CD4-positive, alpha-beta T cell treated with Interleukin-21 for 1 hour (primary cell): ENCODE results near the gene EHD4.

Experiments used
- DNase-seq: peaks from one replicate; pipeline ENCODE4 v3.0.0-alpha.2; 2020

EHD4 gene

DNA sequence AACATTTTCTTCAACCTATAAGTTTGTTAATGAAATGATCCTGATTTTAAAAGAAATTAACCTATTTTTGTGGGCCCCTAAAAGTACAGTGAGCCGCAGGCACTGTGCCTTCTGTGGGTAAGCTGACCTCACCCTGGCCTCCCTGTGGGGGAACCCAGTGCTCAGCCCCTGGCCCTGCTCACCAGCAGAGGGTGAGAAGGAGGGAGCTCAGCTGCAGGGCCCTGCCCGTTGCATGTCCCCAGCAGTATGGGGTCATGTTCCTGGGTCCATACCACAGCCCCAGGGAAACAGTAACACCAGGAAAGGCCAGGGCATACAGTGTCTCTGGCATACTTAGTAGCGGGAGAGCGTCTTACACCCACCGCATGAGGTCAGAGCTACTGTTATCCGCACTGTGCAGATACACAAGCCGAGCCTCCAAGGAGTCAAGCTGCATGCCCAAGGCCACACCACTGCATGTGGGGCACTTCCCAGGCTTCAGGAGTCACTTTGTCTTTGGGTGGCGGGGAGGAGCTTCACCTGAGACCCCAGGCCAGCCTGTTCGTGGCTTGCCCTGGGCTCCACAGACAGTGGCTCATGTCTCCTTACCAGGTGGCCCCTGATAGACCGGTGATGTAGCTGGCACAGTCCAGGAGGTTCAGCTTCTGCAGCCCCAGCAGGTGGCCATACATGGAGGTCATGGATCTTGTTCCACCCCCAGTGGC is 22.6 kb upstream of the EHD4 start:
- DNase-seq = no peak

DNA sequence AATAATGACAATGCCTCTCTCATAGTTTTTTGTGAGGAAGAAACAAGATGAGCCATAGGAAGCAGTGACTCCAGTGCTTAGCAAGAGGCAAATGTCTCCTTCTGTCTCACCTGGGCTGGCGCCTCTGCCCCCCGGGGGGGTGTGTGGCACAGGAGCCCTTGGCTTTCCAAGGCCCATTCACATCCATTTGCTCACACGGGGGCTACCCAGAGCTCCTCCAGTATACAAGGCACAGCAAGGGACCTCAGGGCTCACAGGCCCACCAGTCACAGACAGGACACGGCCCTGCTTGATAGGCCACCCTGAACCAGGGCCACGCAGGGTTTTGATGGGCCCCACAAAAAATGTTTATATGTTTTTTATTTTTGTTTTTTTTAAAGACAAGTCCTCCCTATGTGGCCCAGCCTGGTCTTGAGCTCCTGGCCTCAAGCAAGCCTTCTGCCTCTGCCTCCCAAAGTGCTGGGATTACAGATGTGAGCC is 21.9 kb upstream of the EHD4 start:
- DNase-seq = no peak

DNA sequence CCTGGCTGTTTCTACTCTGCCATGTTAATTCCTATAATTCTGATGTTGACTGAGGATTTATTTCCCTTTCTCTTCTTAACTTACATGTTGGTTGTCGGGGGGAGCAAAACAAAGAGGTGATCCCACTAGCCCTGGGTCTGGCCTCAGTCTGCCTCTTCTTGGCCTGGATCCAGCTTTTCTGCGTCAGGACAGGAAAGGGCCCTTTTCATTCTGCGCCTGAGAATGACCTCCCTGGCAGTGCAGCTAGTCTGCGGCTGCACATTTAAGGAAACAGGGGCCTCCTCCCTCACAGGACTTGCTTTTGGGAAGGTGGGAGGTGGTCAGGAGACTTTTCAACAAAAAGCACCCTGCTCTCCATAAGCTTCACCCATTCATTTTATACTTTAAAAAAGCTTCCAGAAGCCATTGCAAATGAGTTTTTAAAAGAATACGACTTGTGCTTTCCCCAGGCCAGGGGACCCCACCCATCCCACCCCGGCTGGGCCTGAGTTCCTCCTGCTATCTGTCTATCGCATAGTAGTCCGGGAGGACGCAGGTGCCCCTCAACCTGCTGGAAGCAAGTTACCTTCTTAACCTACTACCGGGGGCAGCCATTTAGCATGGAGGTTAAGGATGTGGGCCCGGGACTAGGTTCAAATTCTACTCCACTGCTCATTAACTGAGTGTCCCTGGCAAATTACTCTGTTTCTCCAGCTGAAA is 21.3 kb upstream of the EHD4 start:
- no peak for DNase-seq

DNA sequence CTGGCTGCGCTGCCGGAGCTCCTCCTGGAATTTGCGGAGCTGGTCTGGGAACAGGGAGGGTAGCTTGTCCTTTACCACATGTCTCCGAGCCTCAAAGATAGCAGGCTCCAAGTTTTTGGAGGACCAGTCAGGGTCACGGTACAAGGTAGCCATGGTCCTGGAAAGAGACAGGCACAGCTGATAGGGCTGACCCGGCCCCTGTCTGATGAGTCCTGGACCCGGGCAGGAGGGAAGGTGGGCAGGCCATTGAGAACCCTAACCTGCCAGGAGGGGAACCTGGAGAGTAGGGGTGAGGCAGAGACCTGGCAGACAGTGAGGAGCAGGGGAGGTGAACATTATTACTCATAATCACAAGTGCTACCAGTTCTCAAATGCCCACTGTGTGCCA is 20.4 kb upstream of the EHD4 start:
- no peak for DNase-seq

DNA sequence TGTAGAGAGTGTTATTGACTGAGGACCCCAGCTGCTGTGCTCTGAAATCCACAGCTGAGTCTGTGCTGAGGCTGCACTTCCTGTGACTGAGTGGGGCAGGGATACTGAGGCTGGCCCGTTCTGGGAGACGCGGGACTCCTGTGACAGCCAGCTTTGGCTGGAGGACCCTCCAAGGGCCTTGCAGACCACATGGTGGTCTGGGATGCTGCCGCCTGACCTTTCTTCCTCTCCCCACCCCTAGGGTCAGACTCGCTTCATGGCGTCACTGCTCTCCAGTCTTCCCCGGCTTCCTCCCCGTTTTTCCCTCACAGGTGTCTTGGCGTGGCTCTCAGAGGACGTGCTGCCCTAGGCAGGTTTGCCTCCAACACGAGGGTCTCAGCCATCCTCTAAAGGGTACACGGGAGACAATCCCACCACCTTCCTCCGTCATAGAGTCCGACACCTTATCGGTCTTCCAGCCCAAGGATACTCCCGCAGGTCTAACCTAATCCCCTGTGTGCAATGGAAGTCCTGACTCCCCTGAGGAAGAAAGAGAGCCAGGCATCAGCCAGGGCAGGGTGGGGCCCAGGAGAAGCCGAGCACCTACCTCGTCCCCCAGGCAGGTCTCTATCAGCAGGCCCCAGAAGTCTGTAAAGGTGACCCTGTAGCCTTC is 19.9 kb upstream of the EHD4 start:
- no peak for DNase-seq

DNA sequence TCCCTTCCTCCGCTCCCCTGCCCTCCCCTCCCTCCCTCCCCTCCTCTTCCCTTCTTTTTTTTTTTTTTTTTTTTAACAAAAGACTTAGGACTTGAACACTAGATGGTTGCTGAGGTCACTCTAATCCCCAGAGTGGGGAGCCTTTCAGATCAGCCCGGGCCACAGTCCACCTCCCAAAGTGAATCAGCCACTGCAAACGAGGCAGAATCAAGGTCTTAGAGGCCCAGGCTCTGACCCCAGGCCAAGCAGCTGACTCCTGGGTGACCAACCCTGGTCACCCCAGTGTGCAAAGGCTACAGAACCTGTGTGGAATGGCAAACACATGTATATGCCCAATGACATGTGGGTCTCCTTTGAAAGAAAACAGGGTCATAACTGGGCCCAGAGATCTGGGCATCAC is 18.3 kb upstream of the EHD4 start:
- DNase-seq = no peak

DNA sequence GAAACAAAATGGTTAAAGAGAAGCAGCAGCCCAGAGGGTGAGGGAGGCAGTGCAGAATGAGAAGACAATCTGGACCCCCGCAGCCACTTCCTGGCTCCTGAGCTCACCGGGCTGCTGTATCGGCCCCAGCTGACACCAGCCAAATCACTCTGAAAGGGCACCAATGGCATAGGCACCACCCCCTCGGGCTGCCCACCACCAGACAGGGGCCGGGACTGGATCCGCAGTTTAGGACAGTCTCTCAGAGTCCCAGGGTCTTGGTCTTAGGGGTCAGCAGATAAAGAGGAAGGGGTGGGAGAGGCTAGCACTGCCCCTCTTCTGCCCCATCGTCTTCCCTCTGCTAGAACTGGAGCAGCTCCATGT is 17.9 kb upstream of the EHD4 start:
- no peak for DNase-seq

DNA sequence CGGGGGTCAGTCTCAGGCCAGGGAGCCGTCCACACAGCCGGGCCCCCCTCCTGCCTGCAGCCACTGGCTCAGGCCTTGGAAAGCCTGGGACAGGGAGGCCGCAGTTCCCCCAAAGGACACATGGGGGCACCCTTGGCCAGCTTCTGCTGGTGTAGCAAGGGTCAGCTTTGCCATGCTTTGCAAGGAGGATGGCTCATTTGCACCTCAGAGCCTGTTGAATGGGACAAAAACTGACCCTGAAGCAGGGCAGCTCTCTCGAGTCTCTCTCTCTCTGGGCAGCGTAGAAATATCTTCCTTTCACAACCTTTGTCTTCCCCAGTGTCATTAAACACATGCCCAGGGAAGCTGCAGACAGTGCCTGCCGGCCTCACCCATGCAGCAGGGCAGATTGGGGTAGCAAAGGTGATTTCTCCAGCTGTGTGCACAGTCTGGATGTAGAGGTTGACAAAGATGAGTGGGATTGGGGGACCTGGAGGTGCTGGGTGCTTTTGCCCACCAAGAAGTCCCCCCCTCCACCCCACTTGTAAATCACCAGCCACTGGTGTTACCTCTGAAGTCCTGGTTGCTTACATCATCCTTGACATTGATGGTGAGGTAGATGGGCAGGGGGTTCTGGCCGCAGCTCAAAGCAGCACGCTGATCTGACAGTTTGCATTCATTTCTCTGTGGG is 17.4 kb upstream of the EHD4 start:
- peak; percentile 78 for DNase-seq

DNA sequence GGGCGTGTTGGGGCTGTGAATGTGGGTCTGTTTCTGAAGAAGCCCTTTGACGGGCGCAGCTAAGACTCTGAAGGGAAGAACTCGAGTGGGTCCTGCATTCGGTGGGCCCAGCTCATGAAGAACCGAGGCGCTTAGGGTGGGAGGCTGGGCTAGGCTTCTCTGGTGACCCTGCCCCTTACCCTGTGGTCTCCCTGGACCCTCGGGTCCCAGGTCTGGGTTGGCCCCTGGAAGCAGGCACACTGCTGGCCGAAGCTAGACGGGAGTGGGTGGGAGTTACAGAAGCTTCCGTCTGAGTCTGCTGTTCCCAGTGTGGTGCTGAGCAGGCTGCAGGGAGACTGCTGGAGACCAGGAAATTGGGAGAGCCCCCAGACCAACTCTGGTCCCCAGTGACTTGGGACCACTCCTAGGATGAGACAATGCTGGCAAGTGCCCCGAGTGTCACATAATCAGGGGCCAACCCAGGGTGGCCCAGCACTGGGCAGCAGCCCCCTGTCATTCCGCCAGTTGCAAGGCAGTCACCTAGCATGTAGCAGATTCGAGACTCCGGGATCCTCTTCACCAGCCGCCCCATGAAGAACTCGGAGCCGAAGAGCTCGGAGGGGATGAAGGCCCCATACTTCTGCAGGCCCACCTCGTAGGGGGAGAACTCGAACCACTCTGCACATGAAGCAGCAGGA is 16.7 kb upstream of the EHD4 start:
- no peak for DNase-seq

DNA sequence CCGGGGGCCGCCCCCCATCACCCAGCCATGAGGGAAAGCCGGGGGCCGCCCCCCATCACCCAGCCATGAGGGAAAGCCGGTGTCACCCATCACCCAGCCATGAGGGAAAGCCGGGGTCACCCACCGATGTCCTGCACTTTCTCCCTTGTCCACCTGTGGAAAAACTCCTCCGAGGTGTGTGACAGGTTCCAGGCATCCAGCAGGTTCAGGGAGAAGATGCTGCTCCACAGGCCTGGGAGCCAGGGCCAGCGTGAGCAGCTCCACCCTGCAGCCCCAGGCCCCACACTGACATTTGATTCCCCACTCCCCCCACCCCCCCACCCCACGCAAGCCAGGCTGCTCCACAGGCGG is 15.5 kb upstream of the EHD4 start:
- no peak for DNase-seq

DNA sequence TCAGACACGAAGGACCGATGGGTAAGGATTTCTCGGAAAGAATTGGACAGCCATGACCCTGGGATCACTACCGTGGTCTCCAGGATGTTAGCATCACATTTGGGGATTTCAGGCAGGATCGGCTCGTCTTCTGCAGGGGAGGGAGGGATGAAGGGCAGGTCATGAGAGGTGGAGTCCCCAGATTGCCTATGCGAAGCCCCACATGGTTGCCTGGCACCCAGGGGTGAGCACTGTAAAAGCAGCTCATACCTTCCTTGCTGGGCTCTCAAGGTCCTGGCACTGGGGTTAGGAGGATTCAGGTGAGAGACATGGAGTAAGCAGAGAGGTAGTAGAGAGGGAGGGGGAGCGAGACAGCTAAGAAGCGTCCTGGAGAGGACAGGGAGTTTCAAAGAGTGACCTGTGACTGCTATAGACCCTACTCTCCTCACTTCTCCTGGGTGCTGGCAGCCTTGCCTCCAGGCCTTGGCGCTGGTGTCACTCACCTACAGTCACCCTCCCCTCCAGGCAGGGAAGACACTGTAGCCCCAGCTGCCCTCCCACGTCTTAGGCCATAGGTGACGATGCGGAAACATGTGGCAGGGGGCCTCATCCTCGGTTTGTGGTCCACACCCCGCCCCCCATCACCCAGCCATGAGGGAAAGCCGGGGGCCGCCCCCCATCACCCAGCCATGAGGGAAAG is 15.0 kb upstream of the EHD4 start:
- no peak for DNase-seq

DNA sequence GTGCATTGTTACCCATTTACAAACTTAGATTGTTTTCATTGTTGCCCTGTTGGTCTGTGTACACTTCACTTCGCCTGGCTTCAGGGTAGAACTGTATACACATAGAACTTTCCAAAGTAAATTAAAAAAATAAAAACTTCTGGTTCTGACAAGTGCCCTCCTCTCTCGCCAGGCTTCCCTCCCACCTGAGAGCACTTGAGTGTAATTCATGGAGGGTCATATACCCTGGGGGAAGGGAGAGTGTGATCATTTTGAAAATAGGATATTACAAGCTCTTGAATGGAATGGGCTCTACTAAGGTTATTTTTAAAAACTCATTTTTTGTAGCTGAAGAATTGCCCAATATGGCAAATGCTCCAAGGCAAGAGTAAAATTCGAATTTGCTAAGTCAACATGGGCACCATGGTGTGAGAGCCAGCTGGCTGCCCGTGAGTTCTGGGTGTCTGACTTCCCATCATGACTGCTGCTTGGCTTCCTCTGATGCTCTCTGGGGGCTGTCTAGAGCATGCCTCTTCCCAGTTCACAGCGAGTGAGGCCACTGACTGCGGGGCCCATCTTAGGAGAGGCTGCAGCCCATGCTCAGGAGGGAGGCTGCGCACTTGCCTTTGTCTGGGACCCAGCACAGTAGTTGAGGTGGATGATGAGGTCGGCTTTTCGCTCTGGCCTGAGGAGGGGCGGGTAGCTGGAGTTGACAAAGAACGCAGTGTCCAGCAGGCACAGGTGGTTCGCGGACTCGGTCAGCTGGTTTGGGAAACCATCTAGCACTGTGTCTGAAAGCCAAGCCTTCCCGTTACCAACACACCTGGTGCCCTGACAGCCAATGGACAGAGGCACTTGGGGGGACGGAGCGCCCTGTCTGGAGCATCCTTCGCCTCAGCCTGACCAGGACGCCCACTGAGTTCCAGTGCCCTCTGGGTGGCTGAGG is 13.1 kb upstream of the EHD4 start:
- DNase-seq = no peak

DNA sequence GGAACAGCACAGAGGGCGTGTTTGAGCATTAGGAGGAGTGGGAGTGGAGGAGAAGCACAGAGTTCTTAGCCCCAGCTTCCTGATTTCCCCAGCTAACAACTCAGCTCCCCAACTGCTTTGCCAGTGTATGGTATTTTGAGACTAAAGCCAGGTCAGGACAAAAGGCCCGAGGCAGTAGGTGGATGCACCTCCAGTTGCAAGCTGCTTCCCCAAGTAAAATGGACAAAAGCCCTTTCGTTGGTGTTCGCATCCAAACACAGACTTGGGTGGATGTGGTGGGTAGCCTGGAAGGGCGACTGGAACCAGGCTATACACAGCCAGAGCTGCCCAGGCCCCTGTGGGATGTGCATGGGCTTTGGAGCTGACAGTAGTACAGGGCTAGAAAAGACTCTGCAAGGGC is 12.3 kb upstream of the EHD4 start:
- no peak for DNase-seq

DNA sequence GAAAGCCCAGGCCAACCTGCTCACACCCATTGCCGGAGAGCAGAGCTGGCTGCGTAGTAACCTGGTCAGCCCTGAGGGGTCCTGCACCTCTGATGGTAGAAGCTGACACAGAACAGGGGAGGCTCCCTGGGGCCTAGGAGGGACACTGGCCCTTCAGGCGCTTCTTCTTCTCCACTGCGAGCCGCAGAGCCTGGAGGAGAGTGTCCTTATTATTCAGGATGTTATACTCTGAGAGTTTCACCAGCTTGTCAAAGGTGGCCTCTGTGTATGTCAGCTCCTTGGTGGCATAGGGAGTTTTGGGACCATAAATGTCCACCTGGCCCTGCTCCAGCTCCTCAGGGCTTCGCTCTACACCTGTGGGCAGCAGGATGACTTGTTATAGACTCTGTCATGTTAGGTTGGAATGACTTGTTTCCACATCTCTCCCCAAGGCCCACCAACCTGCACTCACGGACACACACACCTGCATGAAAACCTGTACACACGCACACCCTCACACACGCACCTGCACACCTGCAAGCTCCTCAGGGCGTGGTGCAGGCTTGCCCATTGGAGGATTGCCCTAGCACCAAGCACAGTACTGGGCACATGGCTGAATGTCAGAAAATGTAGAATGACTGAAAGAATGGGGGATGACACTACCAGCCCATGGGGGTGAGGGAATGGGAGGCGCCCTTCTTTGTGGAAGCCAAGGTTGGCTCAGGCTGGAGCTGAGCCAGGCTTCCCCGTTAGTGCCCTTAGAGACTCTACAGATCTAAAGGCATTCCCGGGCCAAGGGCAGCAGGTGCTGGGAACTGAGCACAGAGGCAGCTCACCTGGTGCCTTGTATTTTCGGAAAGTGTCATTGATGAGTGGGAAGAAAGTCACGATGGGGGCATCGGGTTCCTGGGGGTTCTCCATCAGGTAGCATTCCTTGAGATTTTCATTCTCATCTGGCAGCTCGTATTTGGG is 11.5 kb upstream of the EHD4 start:
- no peak for DNase-seq

DNA sequence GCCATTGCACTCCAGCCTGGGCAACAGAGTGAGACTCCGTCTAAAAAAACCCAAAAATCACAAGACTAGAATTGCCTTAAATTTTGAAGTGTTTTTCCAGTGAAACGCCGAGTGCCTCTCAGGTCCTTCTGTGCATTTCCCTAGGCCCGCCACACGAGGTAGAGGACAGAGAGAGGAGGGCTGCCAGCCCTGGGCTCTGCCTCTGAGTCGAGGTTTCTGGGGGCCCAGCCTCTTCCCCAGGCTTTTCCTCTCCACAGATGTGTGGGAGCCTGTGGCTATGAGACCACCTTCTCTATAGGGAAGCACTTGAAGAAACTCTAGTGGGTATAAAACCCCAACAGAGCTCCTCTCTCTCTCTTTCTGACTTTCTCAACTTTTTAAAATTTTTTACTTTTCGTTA is 10.9 kb upstream of the EHD4 start:
- no peak for DNase-seq

DNA sequence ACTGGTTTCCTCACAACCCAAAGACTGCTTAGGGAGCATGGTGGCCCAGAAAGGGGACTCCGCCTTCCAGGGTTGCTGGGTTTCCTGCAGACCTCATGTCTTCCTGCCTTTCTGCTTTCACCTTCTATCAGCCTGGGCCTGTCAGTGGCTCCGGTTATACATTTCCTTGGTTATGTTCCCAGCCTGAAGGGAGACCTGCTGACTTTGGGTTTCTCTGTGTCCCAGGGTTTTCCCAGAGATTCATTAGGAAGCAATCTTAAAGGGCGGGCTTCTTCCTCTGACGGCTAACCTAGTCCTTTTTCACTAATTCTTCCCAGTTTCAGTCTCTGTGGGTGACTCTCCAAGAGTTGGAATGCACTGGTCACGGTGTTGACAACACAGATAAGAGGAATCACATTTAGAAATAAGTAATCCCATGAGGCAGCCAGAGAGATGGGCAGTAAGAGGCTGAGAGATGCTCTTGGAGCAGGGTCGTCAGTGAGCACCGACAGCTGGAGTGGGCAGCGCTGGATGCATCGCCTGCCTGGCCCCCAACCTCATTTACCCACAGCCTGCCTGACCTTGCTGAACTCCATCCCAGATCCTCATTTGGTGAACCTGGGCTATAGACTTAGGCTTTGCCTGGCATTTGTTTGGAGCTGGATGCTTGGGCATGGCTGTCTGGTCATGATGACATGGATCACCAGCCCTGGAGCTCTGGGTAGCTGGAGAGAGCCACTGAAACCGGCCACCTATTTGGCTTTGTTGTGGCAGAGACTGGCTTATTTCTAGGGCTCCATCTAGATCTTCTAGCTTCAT is 10.0 kb upstream of the EHD4 start:
- DNase-seq = no peak

DNA sequence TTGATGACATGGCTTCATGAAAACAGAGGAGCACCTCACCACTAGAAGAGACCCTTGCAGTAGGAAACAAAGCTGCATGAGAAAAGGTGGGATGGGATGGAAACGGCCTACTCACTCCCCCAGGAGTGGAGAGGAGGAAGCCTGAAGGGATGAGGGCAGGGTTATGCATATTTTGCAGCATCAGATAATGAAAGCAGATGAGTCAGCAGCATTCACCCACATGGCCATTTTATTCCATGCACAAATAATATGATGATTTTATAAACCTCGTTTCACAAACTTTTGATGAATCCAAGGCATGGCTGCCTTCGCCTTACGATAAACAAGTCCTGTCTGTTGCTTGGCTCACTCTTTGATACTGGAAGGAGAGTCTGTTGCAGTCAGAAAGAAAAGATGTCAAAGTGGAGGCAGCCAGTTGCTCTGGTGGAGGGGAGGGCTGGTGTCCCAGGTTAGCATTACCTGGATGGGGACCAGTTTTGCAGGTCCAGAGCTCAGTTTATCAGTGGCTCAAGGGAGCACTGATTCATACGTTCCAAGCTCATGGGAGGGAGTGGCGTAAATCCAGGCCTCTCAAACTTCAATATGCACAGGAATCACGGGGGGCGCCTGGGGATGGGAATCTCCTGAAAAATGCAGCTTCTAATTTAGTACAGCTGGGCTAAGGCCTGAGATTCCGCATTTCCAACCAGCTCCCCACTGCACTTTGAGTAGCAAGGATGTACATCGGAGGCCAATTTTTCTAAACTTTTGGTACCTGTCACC is 9.2 kb upstream of the EHD4 start:
- DNase-seq = no peak

DNA sequence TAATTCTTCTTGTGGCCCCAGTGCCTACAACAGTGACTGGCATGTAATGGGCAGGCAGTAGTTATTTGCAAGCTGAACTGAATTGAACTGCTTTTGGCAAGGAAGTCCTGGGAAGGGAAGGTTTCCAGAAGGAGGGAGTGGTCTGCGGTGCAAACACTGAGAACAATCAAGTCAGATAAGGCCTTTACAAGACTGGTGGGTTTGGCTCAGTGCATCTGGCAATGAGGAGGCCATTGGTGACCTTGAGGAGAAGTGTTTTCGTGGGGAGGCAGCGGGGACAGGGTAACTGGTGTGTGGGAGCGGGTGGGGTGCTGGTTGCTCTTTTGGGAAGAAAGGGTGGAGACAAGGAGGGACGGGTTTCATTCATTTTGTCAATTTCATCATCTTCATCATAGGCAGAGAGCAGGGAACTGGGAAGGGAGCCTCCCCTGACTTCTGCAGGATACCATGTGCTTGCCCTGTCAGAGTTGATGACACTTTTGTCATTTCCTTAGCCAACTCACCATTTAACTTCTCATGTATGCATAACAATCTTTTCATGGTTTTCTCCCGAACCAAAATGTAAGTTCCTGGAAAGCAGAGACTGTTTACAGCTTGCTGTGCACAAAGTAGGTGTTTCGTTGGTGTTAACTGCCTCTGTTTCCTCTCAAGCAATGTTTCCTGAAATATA is 8.4 kb upstream of the EHD4 start:
- DNase-seq = no peak
